ENCODE measurements around the gene ANKRD53.

- TF ChIP-seq EZH2phosphoT487 (IDR thresholded peaks at IDR 0.05; ENCODE audit: low read length) (no peak), CTCF (IDR thresholded peaks at IDR 0.05; ENCODE audit: low read length) (no peak)
Observed at GRCh38 chr2:70944111-70944690, 34.2 kb upstream of the ANKRD53 start.

Measured in MM.1S (cell line).